Stimulated activated CD4-positive, alpha-beta T cell treated with anti-CD3 and anti-CD28 coated beads, Interleukin-1b, Interleukin-23, amount 100 ng/mL, for 1 hour (primary cell): ENCODE results near the gene TMEM196.
"Not testable (repeated sequence)": the region's sequence is repeated elsewhere in the genome, so short reads cannot be mapped to it uniquely, and the experiment has no call there.

Experiments used
- DNase-seq, 2 donors: peaks; one replicate each; pipeline ENCODE4 v3.0.0-alpha.2; 2020; ENCODE audit warnings: low read depth in 2 of 2

The TMEM196 gene

DNA sequence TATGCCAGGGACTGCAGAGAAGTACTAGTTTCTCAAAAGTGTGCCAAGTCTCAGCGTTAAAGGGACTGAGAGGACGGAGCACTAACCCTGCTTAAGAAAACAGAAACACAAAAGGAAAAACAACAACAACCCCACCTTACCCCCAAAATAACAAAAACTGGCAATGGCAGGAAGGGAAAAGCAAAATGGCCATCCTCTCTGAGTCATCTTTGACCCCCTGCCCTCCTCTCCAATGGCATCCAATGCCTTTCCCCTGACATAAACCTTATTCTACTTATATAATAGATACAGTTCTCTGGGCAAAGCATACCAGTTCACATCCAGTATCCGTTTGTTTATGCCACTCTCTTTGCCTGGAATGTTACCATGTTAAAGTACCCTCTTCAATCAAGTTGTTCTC lies 66.2 kb downstream of the TMEM196 start:
- DNase-seq, result no peak

DNA sequence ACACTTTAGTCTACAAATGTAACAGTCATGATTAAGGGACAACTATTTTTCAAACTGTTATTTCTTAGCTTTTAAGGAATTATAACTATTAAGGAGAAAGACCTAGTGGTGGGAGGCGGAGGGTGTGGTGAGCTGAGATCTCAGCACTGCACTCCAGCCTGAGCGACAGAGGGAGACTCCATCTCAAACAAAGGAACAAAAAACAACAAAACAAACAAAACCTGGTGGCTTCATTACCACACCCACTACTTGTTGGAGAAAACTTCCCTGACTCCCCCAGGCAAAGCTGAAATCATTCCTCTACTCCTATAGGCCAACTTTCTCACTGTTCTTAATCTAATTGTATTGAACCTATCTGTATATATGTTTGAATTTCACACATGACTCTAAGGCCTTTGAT lies 67.8 kb downstream of the TMEM196 start:
- DNase-seq, result no peak

DNA sequence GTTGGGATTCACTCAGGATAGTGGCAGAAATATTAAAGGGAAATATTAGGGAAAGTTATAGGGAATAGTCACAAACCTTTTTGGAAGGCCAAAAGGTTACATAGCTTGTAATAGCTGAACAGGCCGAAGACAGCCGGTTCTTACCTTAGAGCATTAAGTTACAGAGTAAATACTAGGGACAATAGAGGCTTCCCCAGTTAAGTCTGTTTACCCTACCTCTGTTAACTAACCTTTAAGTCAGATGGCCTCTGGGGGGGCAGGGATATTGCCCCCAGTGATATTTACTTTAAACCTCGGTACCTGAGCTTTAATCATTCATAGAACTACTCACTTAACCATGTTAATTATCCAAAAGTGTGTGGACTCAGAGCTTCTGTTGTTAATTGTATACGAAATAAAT lies 71.9 kb downstream of the TMEM196 start:
- no peak for DNase-seq

DNA sequence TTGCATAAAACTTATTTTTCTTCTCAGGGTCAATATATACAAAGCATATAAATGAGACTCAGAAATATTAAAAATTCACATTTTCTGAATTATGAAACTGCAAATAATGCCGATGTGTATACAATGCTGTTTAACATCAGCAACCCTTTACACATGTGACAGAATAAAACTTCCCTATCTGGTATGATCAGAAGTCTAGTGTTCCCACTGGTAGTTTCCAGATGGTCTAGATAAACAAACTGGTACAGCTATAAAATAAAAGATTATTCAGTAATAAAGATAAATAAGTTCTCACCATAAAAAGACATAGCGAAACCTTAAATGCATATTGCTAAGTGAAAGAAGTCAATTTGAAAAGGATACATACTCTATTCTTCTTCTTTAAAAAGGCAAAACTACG lies 72.5 kb downstream of the TMEM196 start:
- DNase-seq, result no peak

DNA sequence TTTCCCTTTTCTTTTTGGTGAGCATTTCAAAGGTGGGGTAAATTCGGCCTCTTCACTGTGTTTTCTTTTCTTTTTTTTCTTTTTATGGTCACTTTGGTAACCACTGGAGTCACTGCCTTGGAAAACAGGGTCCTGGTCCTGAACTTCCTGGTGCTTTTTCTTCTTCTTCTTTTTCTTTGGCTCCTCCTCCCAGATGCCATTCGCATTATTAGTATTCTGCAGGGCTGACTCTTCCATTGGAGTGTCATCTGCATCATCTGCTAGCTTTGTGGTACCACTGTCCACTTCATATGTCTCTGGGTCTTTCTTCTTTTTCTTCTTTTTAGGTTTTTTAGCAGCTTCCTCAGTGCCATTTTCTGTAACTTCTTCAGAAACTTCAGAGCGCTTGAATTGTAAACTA lies 75.1 kb downstream of the TMEM196 start:
- DNase-seq, result no peak

DNA sequence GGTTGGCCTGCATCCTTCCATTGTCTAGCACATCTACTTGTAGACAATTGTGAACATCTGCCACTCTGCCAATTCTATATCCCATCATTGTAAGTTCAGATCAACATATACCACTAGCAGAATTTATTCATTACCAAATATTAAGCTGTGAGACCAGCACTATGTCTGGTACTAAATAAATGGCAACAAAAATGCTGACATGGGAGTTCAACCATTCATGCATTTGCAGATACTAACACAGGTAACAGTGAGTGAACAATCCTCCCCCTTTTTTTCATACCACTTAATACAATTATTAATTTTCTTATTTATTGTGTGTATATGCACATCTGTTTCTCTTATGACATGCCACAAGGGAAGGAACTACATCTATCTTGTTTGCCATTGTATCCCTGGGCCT lies 76.5 kb downstream of the TMEM196 start:
- DNase-seq, result no peak

DNA sequence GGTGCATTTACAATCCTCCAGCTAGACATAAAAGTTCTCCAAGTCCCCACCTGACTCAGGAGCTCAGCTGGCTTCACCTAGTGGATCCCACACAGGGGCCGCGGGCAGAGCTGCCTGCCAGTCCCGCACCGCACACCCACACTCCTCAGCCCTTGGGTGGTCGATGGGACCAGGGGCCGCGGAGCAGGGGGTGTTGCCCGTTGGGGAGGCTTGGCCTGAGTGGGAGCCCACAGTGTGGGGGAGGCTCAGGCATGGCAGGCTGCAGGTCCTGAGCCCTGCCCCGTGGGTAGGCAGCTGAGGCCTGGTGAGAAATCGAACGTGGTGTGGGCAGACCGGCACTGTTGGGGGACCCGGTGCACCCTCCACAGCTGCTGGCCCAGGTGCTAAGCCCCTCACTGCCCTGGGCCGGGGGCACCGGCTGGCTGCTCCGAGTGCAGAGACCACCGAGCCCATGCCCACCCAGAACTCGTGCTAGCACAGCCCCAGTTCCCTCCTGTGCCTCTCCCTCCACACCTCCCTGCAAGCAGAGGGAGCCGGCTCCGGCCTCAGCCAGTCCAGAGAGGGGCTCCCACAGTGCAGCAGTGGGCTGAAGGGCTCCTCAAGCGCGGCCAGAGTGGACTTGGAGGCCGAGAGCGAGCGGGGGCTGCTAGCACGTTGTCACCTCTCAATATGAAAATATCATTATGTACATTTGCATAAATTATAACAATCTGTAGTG lies 81.1 kb downstream of the TMEM196 start:
- DNase-seq, result no peak

DNA sequence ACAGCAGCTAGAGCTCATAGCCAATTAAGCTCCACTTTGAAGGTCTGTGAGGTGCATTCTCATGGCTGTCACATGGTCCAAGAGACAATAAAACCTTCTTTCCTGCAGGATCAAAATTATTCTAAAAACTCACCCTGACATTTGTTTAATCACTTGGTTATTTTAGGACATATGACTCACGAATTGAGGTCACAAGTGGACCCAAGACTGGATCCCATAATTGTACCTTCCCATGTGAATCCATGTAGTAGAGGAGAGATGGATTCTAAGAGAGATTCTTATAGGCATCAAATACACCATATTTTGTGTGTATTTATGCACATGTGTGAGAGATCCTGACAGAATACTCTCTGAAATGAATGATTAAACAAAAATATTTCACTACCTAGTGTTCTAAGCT lies 82.7 kb downstream of the TMEM196 start:
- no peak for DNase-seq

DNA sequence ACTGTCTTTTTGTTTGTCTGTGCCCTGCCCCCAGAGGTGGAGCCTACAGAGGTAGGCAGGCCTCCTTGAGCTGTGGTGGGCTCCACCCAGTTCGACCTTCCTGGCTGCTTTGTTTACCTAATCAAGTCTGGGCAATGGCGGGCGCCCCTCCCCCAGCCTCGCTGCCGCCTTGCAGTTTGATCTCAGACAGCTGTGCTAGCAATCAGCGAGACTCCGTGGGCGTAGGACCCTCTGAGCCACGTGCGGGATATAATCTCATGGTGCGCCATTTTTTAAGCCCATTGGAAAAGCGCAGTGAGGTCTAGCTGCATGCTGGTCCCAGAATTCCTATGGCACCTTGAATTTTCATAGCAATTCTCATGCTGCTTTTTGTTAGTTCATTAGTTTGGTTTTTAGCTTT lies 84.3 kb downstream of the TMEM196 start:
- not testable (repeated sequence) for DNase-seq

DNA sequence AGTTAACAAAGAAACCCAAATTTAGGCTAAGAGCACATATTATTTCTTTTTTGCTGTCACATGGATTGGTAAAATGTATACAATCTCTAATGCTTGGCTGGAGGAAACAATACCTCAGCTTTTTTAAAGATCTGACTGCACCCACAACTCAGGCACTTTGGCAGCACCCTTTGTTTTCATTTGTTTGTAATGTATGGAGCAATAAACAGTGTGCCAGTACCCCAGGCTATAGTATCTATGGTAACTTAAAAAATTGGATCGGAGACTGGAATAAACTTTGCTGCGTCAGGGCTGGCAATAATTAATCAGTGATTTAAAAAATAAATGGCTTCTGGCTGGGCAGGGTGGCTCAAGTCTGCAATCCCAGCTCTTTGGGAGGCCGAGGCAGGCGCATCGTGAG lies 91.8 kb downstream of the TMEM196 start:
- no peak for DNase-seq

DNA sequence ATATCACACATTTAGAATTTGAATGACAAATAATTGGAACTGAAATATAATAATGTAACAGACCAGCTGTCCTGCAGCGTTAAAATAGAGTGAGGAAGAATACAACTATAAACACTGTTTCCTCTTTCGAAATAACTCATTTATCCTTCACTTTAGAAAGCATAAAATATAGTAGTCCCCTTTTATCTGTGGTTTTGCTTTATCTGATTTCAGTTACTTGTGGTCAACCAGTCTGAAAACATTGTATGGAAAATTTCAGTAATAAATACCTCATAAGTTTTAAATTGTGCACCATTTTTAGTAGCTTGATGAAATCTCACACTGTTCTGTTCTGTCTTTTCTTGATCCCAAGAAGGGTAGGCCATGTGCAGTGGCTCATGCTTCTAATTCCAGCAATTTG lies 96.2 kb downstream of the TMEM196 start:
- DNase-seq, result no peak

DNA sequence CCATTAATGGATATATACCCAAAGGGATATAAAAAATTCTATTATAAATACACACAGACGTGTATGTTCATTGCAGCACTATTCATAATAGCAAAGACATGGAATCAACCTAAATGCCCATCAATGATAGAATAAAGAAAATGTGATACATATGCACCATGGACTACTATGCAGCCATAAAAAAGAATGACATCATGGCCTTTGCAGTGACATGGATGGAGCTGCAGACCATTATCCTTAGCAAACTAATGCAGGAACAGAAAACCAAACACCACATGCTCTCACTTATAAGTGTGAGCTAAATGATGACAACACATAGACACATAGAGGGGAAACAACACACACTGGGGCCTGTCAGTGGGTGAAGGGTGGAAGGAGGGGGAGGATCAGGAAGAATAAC lies 97.6 kb downstream of the TMEM196 start:
- no peak for DNase-seq

DNA sequence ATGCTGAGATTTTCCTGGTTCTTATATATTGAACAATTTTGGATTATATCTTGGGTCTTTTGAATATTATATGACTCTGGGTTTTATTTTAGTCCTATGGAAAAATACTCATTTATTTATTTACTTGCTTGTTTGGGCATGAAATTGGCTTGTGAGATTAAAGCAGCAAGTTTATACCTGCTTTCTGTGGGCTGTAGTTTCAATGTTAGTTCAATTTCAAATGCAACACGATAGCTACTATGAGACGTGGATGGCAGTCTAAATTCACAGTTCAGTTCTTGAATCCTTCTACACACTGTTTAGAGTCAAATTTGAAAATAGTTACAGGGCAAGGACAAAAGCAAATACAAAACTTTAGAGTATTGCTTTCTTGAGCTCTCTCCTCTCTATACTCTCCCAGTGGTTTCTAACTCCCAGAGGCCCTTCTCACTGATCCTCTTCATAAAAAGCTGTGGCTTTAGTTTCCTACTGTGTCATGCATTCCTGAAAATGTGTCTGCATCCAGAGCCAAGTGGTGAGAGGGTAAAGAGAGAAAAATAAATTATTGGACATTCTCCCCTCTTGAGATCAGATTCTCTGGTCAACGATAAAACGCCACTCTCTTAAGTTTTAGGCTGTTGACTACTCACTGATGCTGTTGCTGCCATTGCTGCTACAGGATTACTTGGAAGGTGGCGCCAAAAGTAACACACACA lies 99.0 kb downstream of the TMEM196 start:
- no peak for DNase-seq

DNA sequence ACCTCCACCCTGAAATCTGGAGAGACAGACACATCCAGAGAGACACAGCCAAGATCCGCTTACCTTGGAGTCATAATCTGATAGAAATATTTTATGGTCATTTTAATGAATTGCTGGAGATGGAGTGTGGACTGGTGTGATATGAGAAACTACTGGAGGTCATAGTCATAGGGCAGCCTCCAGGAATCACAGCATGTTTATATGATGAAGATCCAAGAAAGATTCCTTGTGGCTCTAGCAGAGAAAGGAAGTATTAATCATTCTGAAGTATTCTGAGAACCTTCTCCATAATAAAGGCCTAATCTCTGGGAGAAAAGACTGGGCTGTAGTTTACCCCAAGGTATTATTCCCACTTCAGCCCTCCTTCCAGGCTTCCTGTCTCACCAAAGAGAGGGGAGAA lies 102.6 kb downstream of the TMEM196 start:
- DNase-seq, result no peak
